GM21619 (cell line): ENCODE measurements around the gene PCID2.

Source experiments
- ATAC-seq: cut with Tn5 transposase; IDR thresholded peaks from one replicate; pipeline ENCODE4 v1.9.1; 2021; ENCODE audit not compliant: unreplicated experiment

Gene PCID2

DNA sequence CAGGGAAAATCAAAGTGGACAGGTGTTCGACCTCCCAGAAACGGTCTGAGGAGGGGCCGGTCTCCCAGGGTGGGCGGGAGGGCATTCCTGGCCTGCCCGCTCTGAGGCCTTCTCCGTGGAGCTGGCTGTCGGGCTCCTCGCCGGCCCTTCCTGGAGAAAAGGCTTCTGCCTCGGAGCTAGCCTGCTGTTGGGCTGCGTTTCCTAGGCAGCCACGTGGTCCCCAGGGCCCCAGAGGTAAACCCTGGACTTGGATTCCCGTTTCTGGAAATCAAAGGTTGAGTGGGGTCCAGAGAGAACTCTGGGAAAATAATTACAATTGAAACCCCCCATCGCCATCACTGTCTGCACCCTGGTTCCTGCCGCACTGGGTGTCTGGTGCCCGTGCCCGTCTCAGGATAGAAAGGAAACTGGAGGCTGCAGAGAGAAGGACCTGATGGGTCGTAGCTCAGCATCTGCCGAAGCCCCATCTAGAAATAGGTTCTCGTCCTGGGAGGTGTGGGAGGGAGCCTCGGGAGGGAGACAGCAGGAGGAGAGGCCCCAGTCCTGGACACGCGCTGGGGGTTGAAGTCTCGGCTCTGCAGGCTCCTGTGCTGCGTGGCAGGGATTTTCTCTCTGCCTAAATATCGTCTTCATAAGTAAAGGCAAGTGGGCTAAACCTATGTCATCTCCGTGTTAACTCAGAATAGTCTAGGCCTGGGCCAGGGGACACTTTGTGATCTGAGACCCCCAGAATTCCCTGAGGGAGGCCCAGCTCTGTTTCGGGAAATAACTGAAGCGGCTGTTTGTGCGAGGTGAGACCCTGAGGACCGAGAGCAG lies 57.7 kb downstream of the PCID2 start:
- ATAC-seq = no peak

DNA sequence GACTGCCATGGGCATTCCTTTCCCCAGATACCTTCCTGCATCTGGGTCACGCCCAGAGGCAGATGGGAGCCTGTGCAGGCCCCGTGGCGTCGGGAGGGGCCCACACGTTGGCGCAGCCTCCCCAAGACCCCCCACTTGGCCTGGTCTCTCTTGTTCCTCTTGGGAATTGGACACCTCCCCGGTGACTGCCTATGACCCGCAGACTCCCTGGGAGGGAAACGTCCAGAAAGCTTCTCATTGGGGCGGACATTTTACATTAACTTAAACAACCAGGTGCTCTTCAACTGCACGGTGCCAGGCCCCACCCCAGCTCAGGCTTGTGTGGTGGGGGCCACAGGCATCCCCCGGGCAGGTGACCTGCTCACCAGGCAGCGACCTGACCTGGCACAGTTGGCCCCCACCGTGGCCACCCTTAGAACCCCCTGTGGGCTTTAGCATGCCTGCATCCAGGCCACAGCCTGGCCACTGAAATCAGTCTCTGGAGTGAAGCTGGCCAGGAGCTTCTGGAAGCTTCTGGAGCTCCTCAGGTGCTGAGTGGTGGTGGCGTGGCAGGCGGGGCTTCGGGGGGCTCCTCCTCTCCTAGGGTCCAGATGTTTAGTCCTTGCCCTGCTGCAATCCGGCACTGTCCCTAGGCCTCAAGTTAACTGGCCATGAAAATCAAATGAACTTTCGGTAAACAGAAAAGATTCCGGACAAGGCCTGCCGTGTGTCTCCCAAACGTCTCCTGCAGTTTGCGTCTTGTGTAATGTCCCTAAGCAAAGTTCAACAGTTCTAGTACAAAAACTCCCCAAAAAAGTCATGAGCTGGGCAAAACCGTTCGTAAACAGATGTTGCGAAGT lies 58.5 kb downstream of the PCID2 start:
- ATAC-seq = no peak

DNA sequence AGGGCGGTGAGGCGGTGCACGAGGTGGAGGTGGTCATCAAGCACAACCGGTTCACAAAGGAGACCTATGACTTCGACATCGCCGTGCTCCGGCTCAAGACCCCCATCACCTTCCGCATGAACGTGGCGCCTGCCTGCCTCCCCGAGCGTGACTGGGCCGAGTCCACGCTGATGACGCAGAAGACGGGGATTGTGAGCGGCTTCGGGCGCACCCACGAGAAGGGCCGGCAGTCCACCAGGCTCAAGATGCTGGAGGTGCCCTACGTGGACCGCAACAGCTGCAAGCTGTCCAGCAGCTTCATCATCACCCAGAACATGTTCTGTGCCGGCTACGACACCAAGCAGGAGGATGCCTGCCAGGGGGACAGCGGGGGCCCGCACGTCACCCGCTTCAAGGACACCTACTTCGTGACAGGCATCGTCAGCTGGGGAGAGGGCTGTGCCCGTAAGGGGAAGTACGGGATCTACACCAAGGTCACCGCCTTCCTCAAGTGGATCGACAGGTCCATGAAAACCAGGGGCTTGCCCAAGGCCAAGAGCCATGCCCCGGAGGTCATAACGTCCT lies 59.4 kb downstream of the PCID2 start:
- no peak for ATAC-seq

DNA sequence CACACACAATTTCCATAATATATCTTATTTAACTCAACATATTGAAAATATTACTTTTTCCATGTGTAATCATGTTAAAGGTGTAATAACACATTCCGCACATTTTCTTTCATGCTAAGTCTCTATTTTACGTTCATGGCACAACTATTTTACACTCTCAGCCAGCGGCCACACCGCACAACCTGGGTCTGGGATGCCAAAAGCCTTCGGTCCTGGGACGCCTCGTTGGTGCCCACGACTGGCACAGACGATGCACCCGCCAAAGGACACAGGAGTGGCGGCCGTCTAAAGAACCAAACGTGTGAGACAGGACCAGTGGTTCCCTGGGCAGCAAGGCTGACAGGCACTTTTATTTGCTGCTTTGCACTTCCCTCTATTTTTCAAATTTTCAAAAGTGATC lies 60.1 kb downstream of the PCID2 start:
- no peak for ATAC-seq

DNA sequence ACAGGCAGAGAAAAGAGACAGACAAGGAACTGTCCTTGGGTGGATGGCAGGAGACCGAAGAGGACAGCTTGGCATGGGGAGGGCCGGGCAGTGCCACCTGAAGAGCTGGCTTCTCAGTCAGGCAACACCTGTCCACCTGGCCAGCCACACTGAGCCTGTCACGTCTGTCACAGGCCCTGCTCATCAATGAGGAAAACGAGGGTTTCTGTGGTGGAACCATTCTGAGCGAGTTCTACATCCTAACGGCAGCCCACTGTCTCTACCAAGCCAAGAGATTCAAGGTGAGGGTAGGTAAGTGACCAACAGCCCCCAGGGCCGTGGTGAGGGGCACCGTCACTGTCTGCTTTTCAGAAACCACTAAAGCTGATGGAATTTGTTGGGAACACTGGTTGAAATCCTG lies 61.3 kb downstream of the PCID2 start:
- no peak for ATAC-seq

DNA sequence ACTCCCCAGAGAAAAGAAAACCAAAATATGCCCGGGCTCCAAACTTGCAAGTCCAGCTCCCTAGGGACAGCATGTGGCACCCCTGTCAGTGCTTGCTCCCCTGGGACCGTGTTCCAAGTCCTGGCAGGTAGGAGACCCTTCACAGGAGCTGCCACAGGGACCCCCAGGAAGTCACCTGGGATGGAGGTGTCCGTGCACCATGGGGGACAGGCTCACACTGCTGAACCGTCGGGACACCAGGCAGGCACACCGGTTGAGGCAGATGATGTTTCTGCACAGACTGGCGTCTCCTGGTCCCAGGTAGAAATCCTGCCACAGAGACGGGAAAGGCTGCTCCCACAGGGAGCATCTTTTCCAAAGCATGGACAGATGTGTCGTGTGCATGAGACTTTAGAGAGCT lies 61.7 kb downstream of the PCID2 start:
- ATAC-seq = no peak

DNA sequence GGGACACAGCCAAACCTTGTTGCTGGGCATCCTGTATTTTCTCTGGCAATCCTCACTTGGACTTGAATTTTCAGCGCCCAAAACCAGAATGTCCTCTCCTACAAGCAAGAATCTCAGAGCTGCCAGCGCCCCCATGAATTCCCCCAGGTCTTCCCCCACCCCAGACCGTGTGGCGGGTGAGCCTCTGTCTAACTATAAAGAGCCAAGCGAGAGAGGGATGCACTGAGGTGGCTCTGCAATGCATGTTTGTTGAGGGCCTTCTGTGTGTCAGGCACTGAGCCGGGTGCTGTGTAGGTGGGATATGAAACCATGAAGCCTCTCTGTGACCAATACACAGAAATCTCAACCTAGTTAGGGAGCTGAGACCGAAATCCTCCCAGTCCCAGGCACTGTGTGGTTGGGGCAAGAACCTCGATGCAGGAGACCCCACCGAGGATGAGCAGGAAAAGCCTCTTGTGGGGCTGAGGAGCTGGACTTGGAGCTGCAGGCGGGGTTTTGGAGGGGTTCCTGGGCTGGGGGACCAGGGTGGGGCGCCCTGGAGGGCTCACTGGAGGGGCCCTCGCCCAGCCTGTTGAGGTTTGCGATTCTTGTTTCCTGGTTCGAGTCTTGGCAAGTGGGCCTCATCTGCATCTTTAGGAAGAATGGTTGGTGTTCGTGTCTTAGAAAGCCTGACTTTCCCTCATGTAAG lies 62.4 kb downstream of the PCID2 start:
- no peak for ATAC-seq

DNA sequence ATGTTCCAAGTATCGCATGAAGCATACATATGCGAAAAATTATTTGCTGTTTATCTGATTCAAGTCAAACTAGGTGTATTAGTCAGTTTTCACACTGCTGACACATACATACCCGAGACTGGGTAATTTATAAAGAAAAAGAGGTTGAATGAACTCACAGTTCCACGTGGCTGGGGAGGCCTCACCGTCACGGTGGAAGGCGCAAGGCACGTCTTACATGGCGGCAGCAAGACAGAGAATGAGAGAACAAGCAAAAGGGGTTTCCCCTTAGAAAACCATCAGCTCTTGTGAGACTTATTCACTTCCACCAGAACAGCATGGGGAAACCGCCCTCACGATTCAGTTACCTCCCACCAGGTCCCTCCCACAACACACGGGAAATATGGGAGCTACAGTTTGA lies 63.0 kb downstream of the PCID2 start:
- no peak for ATAC-seq

DNA sequence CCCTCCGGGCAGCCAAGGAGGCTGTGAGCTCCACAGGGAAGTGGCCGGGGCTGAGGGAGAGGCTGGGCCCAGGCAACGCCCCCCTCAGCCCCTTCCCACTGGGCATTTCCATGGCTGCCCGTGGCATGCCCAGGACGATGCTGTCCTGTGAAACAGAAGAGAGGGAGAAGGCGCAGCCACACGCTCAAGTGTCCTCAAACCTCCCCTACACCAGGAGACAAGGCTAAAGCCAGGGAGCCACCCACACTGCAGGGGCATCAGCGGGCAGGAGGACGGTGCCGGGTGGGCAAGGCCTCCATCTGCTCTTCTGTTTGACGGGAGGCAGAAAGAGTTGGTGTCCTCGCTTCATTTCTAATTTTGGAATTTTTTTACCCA lies 64.2 kb downstream of the PCID2 start:
- no peak for ATAC-seq

DNA sequence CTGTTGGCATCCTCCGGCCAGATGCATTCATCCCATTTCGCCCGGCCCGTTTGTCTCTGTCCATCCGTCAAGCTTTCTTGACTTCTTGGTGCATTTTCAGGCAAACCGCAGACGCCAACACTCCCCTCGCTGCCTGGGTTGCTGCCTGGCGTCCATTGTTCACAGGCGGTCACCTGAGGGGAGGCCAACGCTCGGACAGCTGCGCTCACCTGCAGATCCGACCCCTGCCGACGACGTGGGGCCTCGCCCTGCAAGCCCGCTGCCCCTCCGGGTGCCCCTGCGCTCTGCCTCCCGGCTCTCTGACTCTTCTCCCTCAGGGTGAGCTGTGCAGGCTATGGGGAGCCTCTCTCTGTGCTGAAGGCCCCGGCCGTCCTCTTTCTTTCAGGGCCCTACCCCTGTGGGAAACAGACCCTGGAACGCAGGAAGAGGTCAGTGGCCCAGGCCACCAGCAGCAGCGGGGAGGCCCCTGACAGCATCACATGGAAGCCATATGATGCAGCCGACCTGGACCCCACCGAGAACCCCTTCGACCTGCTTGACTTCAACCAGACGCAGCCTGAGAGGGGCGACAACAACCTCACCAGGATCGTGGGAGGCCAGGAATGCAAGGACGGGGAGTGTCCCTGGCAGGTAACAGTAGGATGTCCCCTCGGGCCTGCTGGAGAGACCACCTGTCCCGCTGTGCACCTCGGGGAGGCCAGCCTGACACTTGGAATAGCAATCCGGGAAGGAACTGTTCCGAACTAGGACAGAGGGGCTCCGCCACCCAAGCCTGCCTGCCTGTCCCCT lies 64.8 kb downstream of the PCID2 start:
- ATAC-seq = no peak

DNA sequence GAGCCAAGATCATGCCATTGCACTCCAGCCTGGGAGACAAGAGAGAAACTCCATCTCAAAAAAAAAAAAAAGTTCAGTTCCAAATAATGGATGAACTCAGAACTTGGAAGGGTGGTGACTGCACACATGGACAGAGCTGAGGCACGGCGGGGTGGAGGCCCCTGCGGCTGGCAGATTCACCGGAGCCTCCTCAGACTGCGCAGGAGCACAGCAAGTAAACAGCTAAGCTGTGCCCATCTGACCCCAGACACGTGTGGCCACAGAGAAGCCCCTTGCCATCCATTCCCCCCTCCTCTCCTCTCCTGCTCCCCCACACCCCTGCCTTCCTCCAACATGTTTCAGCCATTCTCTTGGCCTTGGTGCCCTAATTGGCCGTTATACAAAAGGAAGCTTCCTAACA lies 65.6 kb downstream of the PCID2 start:
- no peak for ATAC-seq

DNA sequence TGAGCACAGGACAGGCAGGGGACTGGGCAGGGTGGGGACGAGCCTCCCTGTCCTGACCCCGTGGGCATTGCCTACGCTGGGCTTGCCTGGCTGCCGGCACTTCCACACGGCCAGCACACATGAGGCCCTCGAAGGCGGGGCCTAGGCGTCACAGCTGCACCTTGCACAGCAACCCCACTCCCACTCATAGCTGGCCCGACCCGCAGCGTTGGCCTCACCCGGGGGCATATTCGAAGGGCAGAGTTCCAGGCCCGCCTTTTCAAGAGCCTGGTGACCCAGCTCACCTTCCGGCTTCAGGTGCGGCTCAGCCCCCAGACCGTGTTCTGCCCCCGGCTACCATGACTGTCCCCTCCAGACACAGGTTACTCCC lies 66.9 kb downstream of the PCID2 start:
- ATAC-seq = no peak

DNA sequence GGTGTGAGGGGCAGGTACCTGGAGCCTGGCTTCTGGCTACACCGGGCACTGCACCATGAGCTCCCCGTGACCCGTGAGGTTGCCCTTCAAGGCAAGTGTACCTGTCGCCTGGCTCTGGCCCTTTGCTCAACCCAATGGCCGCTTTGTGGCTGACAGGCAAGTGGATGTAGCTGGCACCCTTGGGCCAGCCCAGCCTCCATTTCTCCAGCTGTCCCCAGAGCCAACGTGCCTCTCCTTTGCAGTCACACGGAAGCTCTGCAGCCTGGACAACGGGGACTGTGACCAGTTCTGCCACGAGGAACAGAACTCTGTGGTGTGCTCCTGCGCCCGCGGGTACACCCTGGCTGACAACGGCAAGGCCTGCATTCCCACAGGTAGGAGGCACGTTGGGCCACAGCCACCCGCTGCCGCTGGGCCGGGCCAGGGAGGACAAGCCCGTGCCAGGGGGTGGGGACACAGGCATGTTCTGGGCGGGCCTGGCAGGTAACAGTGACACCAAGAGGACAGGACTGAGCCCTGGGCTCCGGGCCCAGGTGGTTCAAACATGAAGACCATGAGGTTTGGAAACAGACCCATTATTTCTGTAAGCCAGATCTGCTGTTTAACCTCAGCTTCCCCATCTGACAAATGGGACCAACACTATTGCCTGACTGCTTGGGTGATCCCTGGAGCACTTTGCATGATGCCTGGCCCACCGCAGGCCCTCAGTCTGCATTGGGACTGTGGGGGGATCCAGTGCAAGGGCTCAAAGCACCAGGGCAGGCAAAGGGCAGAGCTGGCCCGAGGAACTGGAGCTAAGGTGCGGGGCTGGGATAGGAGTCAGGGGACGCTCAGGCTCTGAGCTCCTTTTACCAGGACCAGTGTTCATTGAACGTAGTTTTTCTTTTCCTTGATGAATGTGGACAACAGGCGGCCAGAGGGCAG lies 67.5 kb downstream of the PCID2 start:
- ATAC-seq = no peak

DNA sequence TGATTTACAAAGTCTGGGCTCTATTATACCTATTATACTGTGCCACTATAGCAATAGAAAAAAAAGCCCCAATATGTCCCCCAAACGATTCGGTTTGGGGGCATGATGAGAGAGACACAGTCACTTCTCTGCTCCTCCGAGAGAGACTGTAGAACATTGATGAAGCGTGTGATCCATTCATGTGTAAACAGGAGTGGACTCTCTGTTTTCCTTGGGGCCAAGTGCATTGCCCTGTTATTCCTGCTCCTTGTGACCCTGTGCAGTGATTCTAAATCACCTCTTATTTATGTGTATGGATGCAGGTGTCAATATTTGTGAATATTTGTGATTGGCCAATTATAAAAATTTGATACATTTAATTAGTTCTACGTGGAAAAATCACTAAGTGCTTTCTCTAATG lies 68.9 kb downstream of the PCID2 start:
- ATAC-seq = no peak

DNA sequence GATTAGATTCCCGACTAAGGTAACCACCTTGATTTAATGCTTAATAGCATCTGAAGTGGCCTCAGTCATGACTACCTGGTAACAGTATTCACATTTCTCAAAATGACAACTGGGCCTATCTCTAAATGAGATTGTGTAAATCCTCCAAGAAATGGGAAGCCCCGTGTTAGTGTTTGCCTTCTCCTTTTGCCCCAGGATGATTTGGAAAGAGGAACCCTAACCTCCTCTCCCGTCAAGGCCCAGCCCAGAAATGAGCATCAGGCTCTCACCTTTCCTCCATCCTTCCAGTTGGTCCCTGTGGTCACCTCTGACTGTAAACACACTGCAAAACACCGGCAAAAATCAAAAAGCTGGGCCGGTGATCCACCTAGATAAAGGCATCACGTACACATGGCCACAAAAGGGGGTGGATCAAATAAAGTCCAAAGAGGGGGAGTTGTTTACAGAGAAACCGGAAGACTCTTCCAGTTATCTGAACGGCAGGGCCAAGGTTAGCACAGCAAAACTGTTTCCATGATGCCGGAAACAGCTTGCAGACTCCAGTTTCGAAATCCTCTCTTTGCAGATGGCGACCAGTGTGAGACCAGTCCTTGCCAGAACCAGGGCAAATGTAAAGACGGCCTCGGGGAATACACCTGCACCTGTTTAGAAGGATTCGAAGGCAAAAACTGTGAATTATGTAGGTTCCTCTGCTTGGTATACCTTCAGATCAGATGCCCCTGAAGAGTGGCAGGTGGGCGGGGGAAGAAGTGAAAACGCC lies 69.5 kb downstream of the PCID2 start:
- ATAC-seq = no peak

DNA sequence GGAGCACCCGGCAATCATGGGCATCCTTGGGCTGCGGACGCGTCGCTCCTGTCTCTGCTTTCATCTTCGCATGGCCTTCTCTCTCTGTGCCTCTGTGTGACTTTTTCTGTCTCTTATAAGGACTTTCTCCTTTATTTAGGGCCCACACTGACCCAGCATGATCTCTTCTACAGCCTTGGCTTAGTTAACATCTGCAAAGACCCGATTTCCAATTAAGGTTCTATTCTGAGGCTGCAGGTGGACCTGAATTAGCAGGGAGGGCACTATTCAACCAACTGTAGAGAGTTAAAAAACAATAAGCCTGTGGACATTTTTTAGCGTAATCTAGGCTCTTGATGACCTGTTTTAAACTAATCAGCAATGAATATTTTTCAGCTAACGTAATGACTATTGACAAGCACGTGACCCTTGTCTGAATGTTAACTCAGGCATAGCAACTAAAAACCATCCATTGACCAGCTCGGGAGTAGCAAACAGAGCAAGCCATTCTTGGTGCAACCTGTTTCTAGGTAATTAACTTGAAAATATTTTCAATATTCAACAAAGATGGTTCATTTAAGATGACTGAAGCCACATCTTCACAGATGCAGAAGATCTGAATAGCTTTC lies 70.7 kb downstream of the PCID2 start:
- ATAC-seq = no peak

DNA sequence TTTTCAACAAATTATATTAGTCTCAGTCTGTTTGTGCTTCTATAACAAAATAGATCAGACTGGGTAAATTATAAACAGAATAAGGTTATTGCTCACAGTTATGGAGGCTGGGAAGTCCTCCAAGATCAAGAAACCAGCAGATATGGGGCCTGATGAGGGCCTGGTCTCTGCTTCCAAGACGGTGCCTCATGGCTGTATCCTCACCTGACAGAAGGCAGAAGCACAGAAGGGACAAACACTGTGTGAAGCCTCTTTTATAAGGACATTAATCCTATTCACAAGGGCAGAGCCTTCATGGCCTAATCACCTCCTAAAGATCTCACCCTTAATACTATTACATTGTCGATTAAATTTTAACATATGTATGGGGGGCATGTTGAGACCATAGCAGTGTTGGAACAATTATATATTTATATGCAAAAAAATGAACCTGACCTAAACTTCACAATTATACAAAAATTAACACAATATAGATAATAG lies 73.1 kb downstream of the PCID2 start:
- ATAC-seq = no peak
